HCT116 (cell line): ENCODE data around the gene IFRD2. TPM values are rescaled to one million over a fixed set of nuclear protein-coding genes. Genes with fewer than 3 reads are reported as not detected.

Experiments used
- ATAC-seq: fragments of 200-7000 bp; cut with Tn5 transposase; 2 replicates; pipeline ENCODE4 v1.9.1; 2020; ENCODE audit warnings: mild to moderate bottlenecking, moderate library complexity
- BruUV-seq: library from RNA; stranded (reverse); fragments of 400-500 nt; replicated peaks from 2 replicates; lab custom pipeline; 2021; lab: Mats Ljungman, UMichigan
- CTCF ChIA-PET: fragments of 300-600 bp; sonication (Branson Sonifier 250); formaldehyde crosslinking; loops from one replicate; lab custom pipeline; 2021; ENCODE audit warnings: antibody characterized with exemption; lab: Charles Lee
- POLR2A ChIA-PET: fragments of 300-600, 350-600 bp; sonication (Branson Sonifier 250); formaldehyde crosslinking; loops from one replicate; lab custom pipeline; 2021; ENCODE audit warnings: antibody characterized with exemption; lab: Charles Lee
- RAD21 ChIA-PET, 2 experiments: fragments of 300-600 bp; sonication (Branson Sonifier 250); formaldehyde crosslinking; loops; one replicate each; lab custom pipeline; 2023; ENCODE audit warnings: low total read pairs in 2 of 2; ENCODE audit not compliant: uncharacterized antibody in 2 of 2, unreplicated experiment in 2 of 2, low non-redundant PET in 1 of 2; lab: Charles Lee
- DNase-seq: peaks from one replicate; pipeline ENCODE4 v3.0.0-alpha.2; 2010; ENCODE audit warnings: low read depth, low spot score
- H2AFZ ChIP-seq: fragments of 200-600 bp; shearing (Covaris generic), sonication (generic); 2 replicates; pipeline ENCODE4 v1.6.1; 2017; ENCODE audit warnings: low read depth, mixed run types, mixed read lengths, antibody characterized with exemption, low read length; ENCODE audit not compliant: poor library complexity, severe bottlenecking
- H3K27ac ChIP-seq: 2 replicates; pipeline ENCODE4 v1.5.1; 2012; ENCODE audit warnings: low read depth, low read length
- H3K27me3 ChIP-seq: fragments of 200-600 bp; sonication (generic); 2 replicates; pipeline ENCODE4 v1.6.1; 2016; ENCODE audit warnings: mixed run types, low read length, mixed read lengths; ENCODE audit not compliant: insufficient read depth
- H3K36me3 ChIP-seq, 2 experiments: fragments of 200-500 bp in 1 of 2; fragments of 200-600 bp in 1 of 2; sonication (Bioruptor generic) in 1 of 2; sonication (generic) in 1 of 2; 2 replicates each; pipeline versions ENCODE4 v1.5.1 to v1.6.1; 2014 to 2016; ENCODE audit warnings: low read length in 2 of 2, inconsistent platforms in 1 of 2, mixed read lengths in 1 of 2, mixed run types in 1 of 2; ENCODE audit not compliant: insufficient read depth in 2 of 2, control insufficient read depth in 1 of 2
- H3K4me1 ChIP-seq, 2 experiments: fragments of 200-600 bp in 1 of 2; sonication (generic) in 1 of 2; 2 replicates each; pipeline versions ENCODE4 v1.5.1 to v1.6.1; 2012 to 2017; ENCODE audit warnings: low read length in 2 of 2, inconsistent platforms in 1 of 2, mild to moderate bottlenecking in 1 of 2, mixed read lengths in 1 of 2, mixed run types in 1 of 2, moderate library complexity in 1 of 2; ENCODE audit not compliant: insufficient read depth in 2 of 2, control insufficient read depth in 1 of 2
- H3K4me2 ChIP-seq: fragments of 200-600 bp; sonication (generic); 2 replicates; pipeline ENCODE4 v1.6.1; 2017; ENCODE audit warnings: mixed run types, low read length, mixed read lengths
- H3K4me3 ChIP-seq, 2 experiments: fragments of 200-600 bp in 1 of 2; sonication (generic) in 1 of 2; replicated peaks in 1 of 2; 2 replicates each; pipeline ENCODE4 v1.5.1; 2011 to 2016; ENCODE audit warnings: low read length in 2 of 2, control low read depth in 1 of 2, low read depth in 1 of 2, mild to moderate bottlenecking in 1 of 2, mixed read lengths in 1 of 2, mixed run types in 1 of 2
- H3K79me2 ChIP-seq: fragments of 200-600 bp; sonication (generic); 2 replicates; pipeline ENCODE4 v1.6.1; 2017; ENCODE audit warnings: mild to moderate bottlenecking, mixed run types, low read length, moderate library complexity, mixed read lengths; ENCODE audit not compliant: insufficient read depth
- H3K9ac ChIP-seq: fragments of 200-600 bp; sonication (generic); 2 replicates; pipeline ENCODE4 v1.6.1; 2016; ENCODE audit warnings: low read length, mixed read lengths
- H3K9me2 ChIP-seq: fragments of 200-600 bp; sonication (generic), shearing (Covaris generic); 2 replicates; pipeline ENCODE4 v1.6.1; 2017; ENCODE audit warnings: mixed run types, mild to moderate bottlenecking, moderate library complexity; ENCODE audit not compliant: insufficient read depth
- H3K9me3 ChIP-seq, 2 experiments: fragments of 200-500 bp in 1 of 2; fragments of 200-600 bp in 1 of 2; sonication (Bioruptor generic) in 1 of 2; sonication (generic) in 1 of 2; 2 replicates each; pipeline ENCODE4 v1.6.1; 2014 to 2017; ENCODE audit warnings: low read length in 2 of 2, mixed read lengths in 2 of 2, inconsistent platforms in 1 of 2, low read depth in 1 of 2, mild to moderate bottlenecking in 1 of 2, mixed run types in 1 of 2, moderate library complexity in 1 of 2; ENCODE audit not compliant: control insufficient read depth in 1 of 2, insufficient read depth in 1 of 2
- H4K20me1 ChIP-seq: fragments of 200-600 bp; sonication (generic), shearing (Covaris generic); 2 replicates; pipeline ENCODE4 v1.6.1; 2017; ENCODE audit warnings: mixed run types, mild to moderate bottlenecking, moderate library complexity; ENCODE audit not compliant: insufficient read depth
- CEBPB ChIP-seq: IDR thresholded peaks from 2 replicates; pipeline ENCODE4 v1.6.1; 2012; ENCODE audit warnings: low read depth
- JUND ChIP-seq: IDR thresholded peaks from 2 replicates; pipeline ENCODE4 v1.6.1; 2012
- MAX ChIP-seq: IDR thresholded peaks from 2 replicates; pipeline ENCODE4 v1.6.1; 2012
- POLR2A ChIP-seq: IDR thresholded peaks from 2 replicates; pipeline ENCODE4 v1.7.0; 2011; ENCODE audit warnings: borderline replicate concordance; ENCODE audit not compliant: insufficient read depth, insufficient read length; ENCODE audit errors: extremely low read depth
- POLR2AphosphoS5 ChIP-seq: IDR thresholded peaks from 2 replicates; pipeline ENCODE4 v1.6.1; 2011; ENCODE audit warnings: mild to moderate bottlenecking, low read depth, low read length, moderate library complexity
- SIN3A ChIP-seq: IDR thresholded peaks from 2 replicates; pipeline ENCODE4 v1.6.1; 2012; ENCODE audit warnings: low read depth
- SRF ChIP-seq: IDR thresholded peaks from 2 replicates; pipeline ENCODE4 v1.6.1; 2012; ENCODE audit warnings: low read depth
- ZFX ChIP-seq: fragments of 450-650 bp; IDR thresholded peaks from 2 replicates; pipeline ENCODE4 v1.6.1; 2017
- ZNF274 ChIP-seq: fragments of 200-500 bp; sonication (Bioruptor generic); IDR thresholded peaks from 2 replicates; pipeline ENCODE4 v1.6.1; 2014; ENCODE audit warnings: mild to moderate bottlenecking, low read depth, low read length, inconsistent platforms
- intact Hi-C: fragments of 100-400 bp; cut with micrococcal nuclease; formaldehyde crosslinking; loops from 2 replicates; pipeline ENCODE4 v1.10.0; 2022
- total RNA-seq: library from RNA; stranded (reverse); gene quantifications from one replicate; pipeline ENCODE4 v1.2.1, GENCODE V29; 2021; ENCODE audit not compliant: unreplicated experiment

IFRD2 gene
- total RNA-seq, 1 experiment from 2014 or later = 146 TPM

GRCh38 chr3:50316657-50317242 is 24.5 kb upstream of the IFRD2 start:
- Histone ChIP-seq H3K4me3 (peak overlapping the region; percentile 10 to 46), H3K9me3 (no peaks in the 10 kb centered on the region), H3K79me2 (peaks cover 51% of the 10 kb centered on the region), H3K36me3 (peaks cover 2 to 17% of the 10 kb centered on the region in 2 experiments; a peak in 1 of 4 replicates), H3K4me2 (peak overlapping the region; percentile 92), H3K9me2 (no peaks in the 10 kb centered on the region), H3K9ac (peak overlapping the region; percentile 65), H3K4me1 (peaks cover 54 to 82% of the 10 kb centered on the region in 2 experiments), H4K20me1 (no peaks in the 10 kb centered on the region), H3K27me3 (no peaks in the 10 kb centered on the region), H2AFZ (no peak overlapping the region), H3K27ac (peak overlapping the region; percentile 98)
- intact Hi-C loops = no loop called here
- no peak for TF ChIP-seq ZNF274
- peak; percentile 84 for TF ChIP-seq POLR2AphosphoS5
- ChIA-PET RAD21 (interaction anchor here in 1 of 2 experiments (0.9 kb wide), 1 partner anchor 17 kb away, joined by 3 read pairs; the partner anchor contains the start of genes HYAL3 and NAA80), POLR2A (interaction anchor here (0.9 to 2.1 kb wide), 8 partner anchors 11 to 37 kb away, joined by 3 to 8 read pairs (median 4); partner anchors contain the start of genes HYAL1, HYAL3, IFRD2 and NAA80), CTCF (interaction anchor here (0.9 to 1.6 kb wide), 5 partner anchors 14 to 122 kb away, joined by 3 to 5 read pairs (median 3); partner anchors contain the start of genes HYAL1, HYAL3 and NAA80)
- no TSS peak for BruUV-seq
- DNase-seq = peak; percentile 93
- peak; percentile 78 for ATAC-seq

GRCh38 chr3:50314816-50315215 is 22.6 kb upstream of the IFRD2 start:
- no peak overlapping the region for H3K4me3 ChIP-seq
- H3K79me2 ChIP-seq = peaks cover 39% of the 10 kb centered on the region
- DNase-seq (no peak), ATAC-seq (no peak)
- no peaks in the 10 kb centered on the region for H3K27me3 ChIP-seq
- RAD21 ChIA-PET = no interaction called here
- H3K9me3 ChIP-seq = no peaks in the 10 kb centered on the region
- CTCF ChIA-PET = no interaction called here
- peaks cover 2 to 17% of the 10 kb centered on the region in 2 experiments; a peak in 1 of 4 replicates for H3K36me3 ChIP-seq
- H4K20me1 ChIP-seq = no peaks in the 10 kb centered on the region
- H2AFZ ChIP-seq = no peak overlapping the region
- H3K27ac ChIP-seq = no peak overlapping the region
- TF ChIP-seq JUND = no peak
- no peak for TF ChIP-seq POLR2AphosphoS5
- no peak for TF ChIP-seq SRF
- no peak for TF ChIP-seq SIN3A
- TF ChIP-seq POLR2A = no peak
- no peak for TF ChIP-seq CEBPB
- TF ChIP-seq ZFX = no peak
- no peak for TF ChIP-seq MAX
- no TSS peak for BruUV-seq
- H3K9ac ChIP-seq = no peak overlapping the region
- H3K4me1 ChIP-seq = peaks cover 55 to 74% of the 10 kb centered on the region in 2 experiments
- POLR2A ChIA-PET = interaction anchor here (1.6 to 2.1 kb wide), 3 partner anchors 12 to 23 kb away, joined by 5 to 8 read pairs (median 5); partner anchors contain the start of genes HYAL1, HYAL3, IFRD2 and NAA80
- intact Hi-C loops = no loop called here
- H3K9me2 ChIP-seq = no peaks in the 10 kb centered on the region
- 0 out of 2 replicates have a peak overlapping the region, but pooled peaks have one; percentile 92 for H3K4me2 ChIP-seq
